Endodermal cell (in vitro differentiated cells): Measurements from ENCODE around the gene GCSAM. TPM values are rescaled to one million over a fixed set of nuclear protein-coding genes. Genes with fewer than 3 reads are reported as not detected.

Experiments
- DNase-seq: peaks from one replicate; pipeline ENCODE4 v3.0.0-alpha.2; 2017
- H3K27ac ChIP-seq: 2 replicates; pipeline ENCODE4 v1.5.1; 2013; ENCODE audit warnings: mild to moderate bottlenecking, low read depth, low read length, moderate library complexity
- H3K27me3 ChIP-seq: 2 replicates; pipeline ENCODE4 v1.6.1; 2013; ENCODE audit warnings: mild to moderate bottlenecking, low read length, moderate library complexity; ENCODE audit not compliant: insufficient read depth, control insufficient read depth, poor library complexity, severe bottlenecking
- H3K36me3 ChIP-seq: 2 replicates; pipeline ENCODE4 v1.7.0; 2013; ENCODE audit warnings: mild to moderate bottlenecking, low read length, moderate library complexity; ENCODE audit not compliant: control insufficient read depth, insufficient read depth
- H3K4me1 ChIP-seq: one replicate; pipeline ENCODE4 v1.7.0; 2013; ENCODE audit warnings: low read length; ENCODE audit not compliant: control insufficient read depth, insufficient read depth
- H3K4me3 ChIP-seq: 2 replicates; pipeline ENCODE4 v1.5.1; 2013; ENCODE audit warnings: mild to moderate bottlenecking, low read length, moderate library complexity
- H3K9ac ChIP-seq: 2 replicates; pipeline ENCODE4 v1.6.1; 2013; ENCODE audit warnings: mild to moderate bottlenecking, low read length, moderate library complexity; ENCODE audit not compliant: poor library complexity, severe bottlenecking; ENCODE audit errors: extremely low read depth
- H3K9me3 ChIP-seq: 2 replicates; pipeline ENCODE4 v1.6.1; 2013; ENCODE audit warnings: mild to moderate bottlenecking, low read length, moderate library complexity; ENCODE audit not compliant: control insufficient read depth
- H3K27ac Mint-ChIP-seq: 2 replicates; pipeline ENCODE4 v1.8.0; 2020; ENCODE audit warnings: mixed read lengths
- H3K27me3 Mint-ChIP-seq: 2 replicates; pipeline ENCODE4 v1.8.0; 2021; ENCODE audit warnings: mild to moderate bottlenecking, mixed read lengths; ENCODE audit not compliant: insufficient read depth
- H3K36me3 Mint-ChIP-seq: 2 replicates; pipeline ENCODE4 v1.8.0; 2020; ENCODE audit warnings: low read depth, mixed read lengths
- H3K4me1 Mint-ChIP-seq: 2 replicates; pipeline ENCODE4 v1.8.0; 2020; ENCODE audit warnings: mixed read lengths
- H3K4me3 Mint-ChIP-seq: 2 replicates; pipeline ENCODE4 v1.8.0; 2020; ENCODE audit warnings: mild to moderate bottlenecking, moderate library complexity, mixed read lengths
- H3K9me3 Mint-ChIP-seq: 2 replicates; pipeline ENCODE4 v1.8.0; 2020; ENCODE audit warnings: mild to moderate bottlenecking, mixed read lengths
- CTCF ChIP-seq: fragments of 200-600 bp; sonication (generic); conservative IDR thresholded peaks from 2 replicates; pipeline ENCODE4 v1.5.0; 2021; ENCODE audit warnings: antibody characterized with exemption, mild to moderate bottlenecking
- WGBS, 2 experiments: methylation state at CpG; one replicate each; pipeline versions ENCODE4 v1.1.5 to v1.1.7; 2013; ENCODE audit warnings: missing lambda C conversion rate in 2 of 2, mixed read lengths in 1 of 2; ENCODE audit not compliant: insufficient coverage in 1 of 2, insufficient read length in 1 of 2; 5-methylcytosine and 5-hydroxymethylcytosine counted together
- total RNA-seq, 2 donors: library from RNA; stranded (reverse); fragmentation: NEBNext Ultra II Directional in 1 of 2; extraction: Animal tissue kit (Norgen Biotek cat#: 25700) in 1 of 2; gene quantifications; 2 replicates in 1 of 2; 3 replicates in 1 of 2; pipeline ENCODE4 v1.2.1, GENCODE V29; 2021

GCSAM gene
- total RNA-seq, 2 donors from 2014 or later = not detected

DNA sequence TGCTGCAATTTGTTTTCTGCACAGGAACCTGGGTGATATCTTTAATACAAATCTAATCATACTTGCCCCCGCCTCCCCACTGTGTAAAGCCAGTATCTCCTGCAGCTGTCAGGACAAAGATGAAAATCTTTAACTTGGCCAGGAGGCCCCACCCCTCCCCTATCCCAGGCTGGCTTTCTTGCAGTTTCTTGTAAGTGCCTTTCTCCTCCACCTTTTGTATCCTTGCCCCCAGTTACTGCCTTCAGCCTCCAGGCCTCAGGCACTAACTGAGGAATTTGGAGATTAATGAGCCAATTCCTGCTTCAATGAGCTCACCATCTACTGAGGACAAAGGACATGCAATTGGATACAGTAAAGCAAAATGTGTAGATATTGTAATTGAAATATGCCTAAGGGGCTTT lies 6.5 kb downstream of the GCSAM start:
- peak overlapping the region; percentile 21 for H3K9ac ChIP-seq
- peak overlapping the region; percentile 61 for H3K27ac ChIP-seq
- H3K27ac Mint-ChIP-seq = peak overlapping the region; percentile 84
- H3K36me3 Mint-ChIP-seq = no peaks in the 10 kb centered on the region
- 22 to 44% methylated on average over 1 of the region's 1 CpG for WGBS, 2 experiments
- H3K36me3 ChIP-seq = peaks cover 7% of the 10 kb centered on the region
- H3K4me3 Mint-ChIP-seq = no peak overlapping the region
- no peak for TF ChIP-seq CTCF
- no peaks in the 10 kb centered on the region for H3K27me3 ChIP-seq
- H3K4me3 ChIP-seq = no peak overlapping the region
- no peaks in the 10 kb centered on the region for H3K9me3 ChIP-seq
- H3K4me1 Mint-ChIP-seq = peaks cover 40% of the 10 kb centered on the region
- H3K27me3 Mint-ChIP-seq = no peaks in the 10 kb centered on the region
- DNase-seq = peak; percentile 74
- no peaks in the 10 kb centered on the region for H3K9me3 Mint-ChIP-seq
- peaks cover 8% of the 10 kb centered on the region for H3K4me1 ChIP-seq

GRCh38 chr3:112124907-112125607 lies 8.0 kb downstream of the GCSAM start:
- Histone ChIP-seq H3K27me3 (no peaks in the 10 kb centered on the region), H3K4me3 (no peak overlapping the region), H3K9ac (no peak overlapping the region), H3K9me3 (no peaks in the 10 kb centered on the region), H3K27ac (no peak overlapping the region), H3K4me1 (peaks cover 8% of the 10 kb centered on the region), H3K36me3 (peaks cover 10% of the 10 kb centered on the region)
- DNase-seq = no peak
- peaks cover 40% of the 10 kb centered on the region for H3K4me1 Mint-ChIP-seq
- TF ChIP-seq CTCF = no peak
- no peaks in the 10 kb centered on the region for H3K27me3 Mint-ChIP-seq
- H3K9me3 Mint-ChIP-seq = no peaks in the 10 kb centered on the region
- peak overlapping the region; percentile 6 for H3K27ac Mint-ChIP-seq
- no peaks in the 10 kb centered on the region for H3K36me3 Mint-ChIP-seq
- no peak overlapping the region for H3K4me3 Mint-ChIP-seq
- WGBS, 2 experiments = 82 to 100% methylated on average over 2 to 5 of the region's 5 CpGs

DNA sequence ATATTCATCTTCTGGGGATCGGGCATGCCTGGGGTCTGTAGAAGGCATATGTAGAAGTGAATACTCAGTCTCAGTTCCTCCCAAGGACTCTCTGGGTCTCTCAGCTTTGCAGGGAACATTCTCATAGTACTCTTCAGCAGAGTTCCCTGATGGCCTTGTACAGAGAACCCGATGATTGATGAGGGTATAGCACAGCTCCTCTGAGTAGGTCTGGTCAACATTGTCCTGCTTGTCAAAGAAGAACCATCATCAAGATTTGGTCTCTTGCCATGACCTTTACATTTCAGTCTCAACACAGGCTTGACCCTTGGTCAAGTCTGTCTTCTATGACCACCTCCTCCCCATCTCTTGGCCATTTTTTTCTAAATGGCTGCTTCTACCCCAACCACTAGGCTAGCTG lies 9.5 kb downstream of the GCSAM start:
- no peak for TF ChIP-seq CTCF
- Mint-ChIP-seq H3K27ac (no peak overlapping the region), H3K4me3 (no peak overlapping the region), H3K4me1 (peaks cover 41% of the 10 kb centered on the region), H3K9me3 (no peaks in the 10 kb centered on the region), H3K36me3 (no peaks in the 10 kb centered on the region), H3K27me3 (no peaks in the 10 kb centered on the region)
- H3K27ac ChIP-seq = no peak overlapping the region
- peaks cover 14% of the 10 kb centered on the region for H3K4me1 ChIP-seq
- no peak for DNase-seq
- no peak overlapping the region for H3K9ac ChIP-seq
- WGBS, 2 experiments = 88 to 92% methylated on average over 2 of the region's 2 CpGs
- no peaks in the 10 kb centered on the region for H3K27me3 ChIP-seq
- H3K4me3 ChIP-seq = no peak overlapping the region
- no peaks in the 10 kb centered on the region for H3K9me3 ChIP-seq
- peaks cover 10% of the 10 kb centered on the region for H3K36me3 ChIP-seq
